Osteocyte (in vitro differentiated cells): ENCODE measurements around the gene PBX2. TPM values are rescaled to one million over a fixed set of nuclear protein-coding genes. Genes with fewer than 3 reads are reported as not detected.

Experiments used
- DNase-seq: peaks from one replicate; pipeline ENCODE4 v3.0.0; 2021; ENCODE audit warnings: mixed read lengths; ENCODE audit not compliant: unreplicated experiment; ENCODE audit errors: extremely low spot score
- H3K27ac Mint-ChIP-seq: one replicate; pipeline ENCODE4 v1.8.0; 2021; ENCODE audit warnings: mild to moderate bottlenecking, mixed read lengths; ENCODE audit not compliant: unreplicated experiment
- H3K27me3 Mint-ChIP-seq: one replicate; pipeline ENCODE4 v1.8.0; 2021; ENCODE audit warnings: mixed read lengths; ENCODE audit not compliant: unreplicated experiment
- H3K36me3 Mint-ChIP-seq: one replicate; pipeline ENCODE4 v1.8.0; 2021; ENCODE audit warnings: mixed read lengths; ENCODE audit not compliant: unreplicated experiment
- H3K4me1 Mint-ChIP-seq: one replicate; pipeline ENCODE4 v1.8.0; 2021; ENCODE audit warnings: mixed read lengths; ENCODE audit not compliant: unreplicated experiment
- H3K4me3 Mint-ChIP-seq: one replicate; pipeline ENCODE4 v1.8.0; 2021; ENCODE audit warnings: mild to moderate bottlenecking, moderate library complexity, mixed read lengths; ENCODE audit not compliant: unreplicated experiment
- H3K9me3 Mint-ChIP-seq: one replicate; pipeline ENCODE4 v1.8.0; 2021; ENCODE audit warnings: mixed read lengths; ENCODE audit not compliant: unreplicated experiment
- total RNA-seq: library from RNA; stranded (reverse); gene quantifications from 2 replicates; pipeline ENCODE4 v1.2.1, GENCODE V29; 2021
- TF ChIP-seq, protein P1 (sequence below): fragments of 200-600 bp; sonication (generic); IDR thresholded peaks from 2 replicates; pipeline ENCODE4 v1.5.0; 2021; ENCODE audit warnings: antibody characterized with exemption, mild to moderate bottlenecking, moderate library complexity

The PBX2 gene
- total RNA-seq, 1 donor from 2014 or later, result 77.1 TPM

DNA sequence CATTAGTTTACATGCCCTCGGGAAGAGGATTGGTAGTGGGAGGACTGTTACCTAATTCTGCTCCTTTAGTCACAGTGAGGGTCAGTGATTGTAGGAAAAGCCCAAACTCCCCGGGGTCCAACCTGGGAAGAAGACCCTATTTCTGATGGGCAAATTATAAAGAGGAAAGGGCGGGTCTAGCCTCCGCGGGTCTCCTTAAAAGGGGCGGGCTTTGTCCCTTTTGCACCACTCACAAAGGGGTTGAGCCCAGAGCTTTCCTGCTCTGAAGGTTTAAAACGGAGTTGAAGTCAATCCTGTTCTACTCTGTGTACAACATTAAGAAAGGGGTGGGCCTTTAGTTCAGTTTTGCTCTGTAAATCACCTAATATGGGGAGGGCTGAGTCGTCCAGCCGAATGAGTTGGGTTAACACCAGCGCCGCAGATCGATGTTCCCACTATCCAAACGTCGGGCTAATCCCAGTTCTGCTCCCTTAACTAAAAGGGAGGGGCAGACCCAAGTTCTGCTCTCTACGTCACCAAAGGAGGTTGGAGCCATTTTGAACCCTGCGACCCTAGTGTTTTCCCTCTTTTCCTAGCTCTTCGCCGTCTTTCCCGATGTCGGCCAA, 12.7 kb downstream of the PBX2 start:
- Mint-ChIP-seq H3K9me3 (no peaks in the 10 kb centered on the region), H3K4me3 (peak overlapping the region; percentile 90), H3K36me3 (peaks cover 17% of the 10 kb centered on the region), H3K27ac (peak overlapping the region; percentile 100), H3K27me3 (no peaks in the 10 kb centered on the region), H3K4me1 (peaks cover 52% of the 10 kb centered on the region)
- no peak for DNase-seq
- TF ChIP-seq, protein P1, sequence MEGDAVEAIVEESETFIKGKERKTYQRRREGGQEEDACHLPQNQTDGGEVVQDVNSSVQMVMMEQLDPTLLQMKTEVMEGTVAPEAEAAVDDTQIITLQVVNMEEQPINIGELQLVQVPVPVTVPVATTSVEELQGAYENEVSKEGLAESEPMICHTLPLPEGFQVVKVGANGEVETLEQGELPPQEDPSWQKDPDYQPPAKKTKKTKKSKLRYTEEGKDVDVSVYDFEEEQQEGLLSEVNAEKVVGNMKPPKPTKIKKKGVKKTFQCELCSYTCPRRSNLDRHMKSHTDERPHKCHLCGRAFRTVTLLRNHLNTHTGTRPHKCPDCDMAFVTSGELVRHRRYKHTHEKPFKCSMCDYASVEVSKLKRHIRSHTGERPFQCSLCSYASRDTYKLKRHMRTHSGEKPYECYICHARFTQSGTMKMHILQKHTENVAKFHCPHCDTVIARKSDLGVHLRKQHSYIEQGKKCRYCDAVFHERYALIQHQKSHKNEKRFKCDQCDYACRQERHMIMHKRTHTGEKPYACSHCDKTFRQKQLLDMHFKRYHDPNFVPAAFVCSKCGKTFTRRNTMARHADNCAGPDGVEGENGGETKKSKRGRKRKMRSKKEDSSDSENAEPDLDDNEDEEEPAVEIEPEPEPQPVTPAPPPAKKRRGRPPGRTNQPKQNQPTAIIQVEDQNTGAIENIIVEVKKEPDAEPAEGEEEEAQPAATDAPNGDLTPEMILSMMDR, result no peak

DNA sequence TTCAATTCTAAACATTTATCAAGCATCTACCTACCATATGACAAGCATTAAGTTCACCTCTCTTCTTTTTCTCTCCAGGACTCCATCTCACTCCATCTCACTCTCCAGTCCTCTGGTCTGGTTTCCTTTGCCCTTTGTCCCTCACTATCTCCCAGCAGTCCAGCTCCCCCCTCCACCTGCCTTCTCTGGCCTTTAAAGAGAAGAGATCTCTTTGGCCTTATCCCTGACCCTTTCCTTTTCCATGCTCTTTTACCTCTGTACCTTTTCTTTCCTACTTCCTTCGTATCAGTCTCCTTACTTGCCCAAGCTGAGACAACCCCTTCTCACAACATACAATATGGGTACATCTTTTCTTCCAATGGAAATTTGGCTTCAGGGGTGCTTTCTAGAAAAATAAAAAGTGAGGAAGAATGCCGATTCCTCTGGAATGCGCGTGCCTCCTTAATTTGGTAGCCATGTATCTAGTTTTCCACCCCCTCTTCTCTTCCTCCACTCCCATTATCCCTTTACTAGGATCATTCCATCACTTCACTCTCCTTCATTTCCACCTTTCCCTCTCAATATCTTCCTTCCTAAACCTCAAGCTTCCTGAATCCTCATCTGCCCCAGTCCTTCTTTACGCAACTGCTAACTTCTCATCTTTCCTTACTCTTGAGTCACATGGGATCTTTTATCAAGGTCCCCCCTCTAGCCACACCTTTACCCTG, 13.4 kb downstream of the PBX2 start:
- TF ChIP-seq, protein P1, result no peak
- Mint-ChIP-seq H3K9me3 (no peaks in the 10 kb centered on the region), H3K4me3 (peak overlapping the region; percentile 90), H3K36me3 (peaks cover 17% of the 10 kb centered on the region), H3K4me1 (peaks cover 52% of the 10 kb centered on the region), H3K27ac (peak overlapping the region; percentile 100), H3K27me3 (no peaks in the 10 kb centered on the region)
- no peak for DNase-seq

DNA sequence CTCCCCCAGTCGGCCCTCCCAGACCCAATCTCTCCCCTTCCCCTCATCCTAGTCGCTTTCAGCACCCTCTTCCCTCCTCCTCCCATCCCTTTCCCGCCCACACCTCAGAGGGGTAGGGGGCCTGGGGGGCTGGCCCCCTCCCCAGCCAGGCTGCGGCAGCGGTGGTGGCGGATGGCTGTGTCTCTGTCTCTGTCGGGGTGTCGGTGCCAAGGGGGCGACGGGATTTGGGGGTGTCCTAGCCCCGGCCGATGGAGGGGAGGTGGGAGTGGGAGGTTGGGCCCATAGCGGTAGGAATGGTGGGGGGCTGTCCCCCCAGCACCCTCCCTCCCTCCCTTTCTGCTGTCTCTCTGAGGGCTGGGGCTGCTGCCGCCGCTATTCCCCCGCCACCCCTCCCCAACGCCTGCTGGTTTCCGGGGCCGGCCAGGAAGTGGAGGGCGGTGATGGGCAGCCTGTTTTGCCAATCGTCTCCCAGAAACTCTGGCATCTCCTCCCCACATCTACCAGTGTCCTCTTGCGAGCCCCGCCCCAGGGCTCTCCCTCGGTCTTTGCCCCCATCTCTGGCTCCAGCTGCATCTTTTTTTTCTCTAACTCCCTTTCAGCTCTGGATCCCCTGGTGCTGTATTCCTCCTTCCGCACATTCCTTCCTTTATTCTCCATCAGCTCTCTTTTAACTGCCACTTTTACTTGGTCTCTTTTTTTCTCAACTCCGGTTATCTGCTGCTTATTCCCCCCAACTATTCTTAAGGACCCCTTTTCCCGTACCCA, 14.1 kb downstream of the PBX2 start, which contains the start of gene AGPAT1:
Gene AGPAT1 (minus strand): TSS at position 374 of the 765 bp plus-strand sequence. CDS start 4,588 bp downstream, outside the sequence.
- Mint-ChIP-seq H3K9me3 (no peaks in the 10 kb centered on the region), H3K4me3 (peak within 1 kb of the TSS; percentile 90), H3K36me3 (peaks cover 15% of the 10 kb centered on the region), H3K4me1 (peaks cover 52% of the 10 kb centered on the region), H3K27me3 (no peaks in the 10 kb centered on the region), H3K27ac (peak within 1 kb of the TSS; percentile 100)
- TF ChIP-seq, protein P1, result no peak
- DNase-seq, result peak; percentile 98

DNA sequence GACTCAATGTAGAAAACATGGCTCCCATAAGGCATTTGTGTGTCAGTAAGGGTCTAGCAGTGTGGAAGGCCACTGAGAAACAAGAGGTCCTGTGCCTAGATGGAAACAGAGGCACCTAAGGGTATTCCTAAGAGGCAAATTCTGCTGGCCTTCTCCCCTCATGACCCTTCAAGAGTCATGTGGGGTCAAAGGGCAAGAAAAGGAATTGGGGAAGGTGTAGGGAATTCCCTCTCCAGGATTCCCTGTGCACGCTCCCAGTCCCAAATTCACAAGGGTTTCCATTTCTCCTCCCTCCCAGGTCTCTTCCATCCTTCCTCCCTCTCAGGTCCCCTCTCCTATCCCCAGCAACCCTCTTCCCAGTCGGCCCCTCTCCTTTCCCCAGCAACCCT, 14.7 kb downstream of the PBX2 start:
- no peaks in the 10 kb centered on the region for H3K27me3 Mint-ChIP-seq
- H3K27ac Mint-ChIP-seq, result peak overlapping the region; percentile 80
- H3K36me3 Mint-ChIP-seq, result peaks cover 16% of the 10 kb centered on the region
- TF ChIP-seq, protein P1, result no peak
- H3K9me3 Mint-ChIP-seq, result no peaks in the 10 kb centered on the region
- no peak for DNase-seq
- peak overlapping the region; percentile 90 for H3K4me3 Mint-ChIP-seq
- H3K4me1 Mint-ChIP-seq, result peaks cover 52% of the 10 kb centered on the region

DNA sequence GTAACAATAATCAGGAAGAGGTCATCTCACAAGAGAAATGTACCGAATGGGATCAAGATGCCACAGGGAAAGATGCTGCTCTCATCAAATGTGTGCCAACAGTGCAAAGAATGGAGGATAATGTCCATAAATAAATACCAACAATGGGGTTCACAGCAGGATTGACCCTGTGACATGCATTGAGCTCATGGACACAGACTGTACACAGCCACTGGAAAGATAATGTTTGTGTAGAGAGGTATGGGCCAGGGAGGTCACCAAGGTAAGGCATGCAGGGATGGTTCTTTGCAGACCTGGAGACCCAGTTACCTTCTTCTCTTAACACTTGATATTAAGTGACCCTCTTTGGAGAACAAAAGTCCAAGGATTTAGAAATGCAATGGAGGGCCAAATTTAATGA, 15.6 kb downstream of the PBX2 start:
- TF ChIP-seq, protein P1, result no peak
- Mint-ChIP-seq H3K36me3 (peaks cover 22% of the 10 kb centered on the region), H3K27me3 (no peaks in the 10 kb centered on the region), H3K9me3 (no peaks in the 10 kb centered on the region), H3K4me1 (peaks cover 43% of the 10 kb centered on the region), H3K4me3 (peak overlapping the region; percentile 90), H3K27ac (no peak overlapping the region)
- DNase-seq, result no peak
